ENCODE results near the gene PLA2G4B. TPM values are rescaled to one million over a fixed set of nuclear protein-coding genes. Genes with fewer than 3 reads are reported as not detected.

The PLA2G4B gene
- total and polyA plus RNA-seq, 2 experiments from 2014 or later: 2.7 to 19.6 TPM

DNA sequence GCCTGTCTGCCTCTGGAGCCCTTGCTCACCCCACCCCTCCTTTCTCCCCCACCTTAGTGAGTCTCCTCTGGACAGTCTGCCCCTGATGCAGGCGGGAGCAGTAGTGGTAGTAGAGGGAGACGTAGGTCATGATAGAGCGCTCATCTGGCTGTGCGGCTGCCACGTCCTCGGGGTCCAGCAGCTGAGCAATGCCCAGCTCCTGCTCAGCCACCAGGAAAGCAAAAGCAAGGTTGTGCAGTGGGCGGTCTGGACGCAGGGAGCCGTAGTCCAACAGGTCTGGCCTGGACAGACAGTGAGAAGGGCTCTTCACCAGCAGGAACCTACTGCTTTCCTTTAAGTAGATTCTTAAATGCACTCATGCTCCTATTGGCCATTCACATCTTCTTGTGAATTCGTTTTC, 48.5 kb downstream of the PLA2G4B start:
- 95% methylated on average over 10 of the region's 10 CpGs for WGBS (ENCODE audit: low lambda C conversion rate, missing lambda C conversion rate)
- Histone ChIP-seq H3K4me2 (no peak overlapping the region), H3K9me2 (replicated peaks; ENCODE audit: insufficient read depth) (no peaks in the 10 kb centered on the region), H3K27ac (no peak overlapping the region), H2AFZ (no peak overlapping the region), H3K4me1 (ENCODE audit: insufficient read depth) (peaks cover 7% of the 10 kb centered on the region), H3K79me2 (no peaks in the 10 kb centered on the region), H4K20me1 (ENCODE audit: insufficient read depth, poor library complexity, severe bottlenecking) (no peaks in the 10 kb centered on the region), H3K36me3 (replicated peaks; ENCODE audit: insufficient read depth, low read depth) (no peaks in the 10 kb centered on the region), H3K27me3 (no peaks in the 10 kb centered on the region), H3K4me3 (no peak overlapping the region), H3K9me3 (ENCODE audit: low read depth) (no peaks in the 10 kb centered on the region)
- TF ChIP-seq EZH2phosphoT487 (IDR thresholded peaks at IDR 0.05; ENCODE audit: low read depth, severe bottlenecking, unreplicated experiment) (no peak), EZH2 (IDR thresholded peaks at IDR 0.05; ENCODE audit: borderline replicate concordance) (no peak)
- TF ChIP-seq, protein P1, sequence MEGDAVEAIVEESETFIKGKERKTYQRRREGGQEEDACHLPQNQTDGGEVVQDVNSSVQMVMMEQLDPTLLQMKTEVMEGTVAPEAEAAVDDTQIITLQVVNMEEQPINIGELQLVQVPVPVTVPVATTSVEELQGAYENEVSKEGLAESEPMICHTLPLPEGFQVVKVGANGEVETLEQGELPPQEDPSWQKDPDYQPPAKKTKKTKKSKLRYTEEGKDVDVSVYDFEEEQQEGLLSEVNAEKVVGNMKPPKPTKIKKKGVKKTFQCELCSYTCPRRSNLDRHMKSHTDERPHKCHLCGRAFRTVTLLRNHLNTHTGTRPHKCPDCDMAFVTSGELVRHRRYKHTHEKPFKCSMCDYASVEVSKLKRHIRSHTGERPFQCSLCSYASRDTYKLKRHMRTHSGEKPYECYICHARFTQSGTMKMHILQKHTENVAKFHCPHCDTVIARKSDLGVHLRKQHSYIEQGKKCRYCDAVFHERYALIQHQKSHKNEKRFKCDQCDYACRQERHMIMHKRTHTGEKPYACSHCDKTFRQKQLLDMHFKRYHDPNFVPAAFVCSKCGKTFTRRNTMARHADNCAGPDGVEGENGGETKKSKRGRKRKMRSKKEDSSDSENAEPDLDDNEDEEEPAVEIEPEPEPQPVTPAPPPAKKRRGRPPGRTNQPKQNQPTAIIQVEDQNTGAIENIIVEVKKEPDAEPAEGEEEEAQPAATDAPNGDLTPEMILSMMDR (IDR thresholded peaks at IDR 0.05; ENCODE audit: poor library complexity): no peak
- no peak for DNase-seq (ENCODE audit: low spot score)

DNA sequence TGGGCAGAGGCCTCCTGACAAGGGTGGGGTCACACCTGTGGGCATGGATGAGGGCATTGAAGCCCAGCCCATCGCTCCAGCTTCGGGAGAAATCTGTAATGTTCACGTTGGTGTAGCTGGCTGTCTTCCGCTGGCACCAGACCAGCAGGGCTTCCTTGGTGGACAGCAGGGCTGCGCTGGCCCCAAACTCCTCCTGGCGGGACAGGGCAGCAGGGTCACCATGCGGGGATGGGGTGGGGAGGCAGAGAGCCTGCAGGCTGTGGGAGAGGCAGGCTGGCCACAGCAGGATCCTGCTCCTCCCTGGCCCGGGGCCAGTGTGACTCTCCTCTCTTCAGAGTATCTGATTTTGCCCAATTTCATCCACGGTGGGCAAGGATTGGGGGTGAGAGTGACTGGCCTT, 49.2 kb downstream of the PLA2G4B start:
- Histone ChIP-seq H3K27me3 (no peaks in the 10 kb centered on the region), H3K4me1 (ENCODE audit: insufficient read depth) (no peaks in the 10 kb centered on the region), H3K79me2 (no peaks in the 10 kb centered on the region), H3K4me3 (no peak overlapping the region), H3K36me3 (replicated peaks; ENCODE audit: insufficient read depth, low read depth) (no peaks in the 10 kb centered on the region), H3K9me3 (ENCODE audit: low read depth) (no peaks in the 10 kb centered on the region), H3K27ac (no peak overlapping the region), H3K9me2 (replicated peaks; ENCODE audit: insufficient read depth) (no peaks in the 10 kb centered on the region), H3K4me2 (no peak overlapping the region), H2AFZ (no peak overlapping the region), H4K20me1 (ENCODE audit: insufficient read depth, poor library complexity, severe bottlenecking) (no peaks in the 10 kb centered on the region)
- TF ChIP-seq EZH2 (IDR thresholded peaks at IDR 0.05; ENCODE audit: borderline replicate concordance) (no peak), EZH2phosphoT487 (IDR thresholded peaks at IDR 0.05; ENCODE audit: low read depth, severe bottlenecking, unreplicated experiment) (no peak)
- TF ChIP-seq, protein P1 (IDR thresholded peaks at IDR 0.05; ENCODE audit: poor library complexity): no peak
- no peak for DNase-seq (ENCODE audit: low spot score)
- 84% methylated on average over 7 of the region's 9 CpGs for WGBS (ENCODE audit: low lambda C conversion rate, missing lambda C conversion rate)

DNA sequence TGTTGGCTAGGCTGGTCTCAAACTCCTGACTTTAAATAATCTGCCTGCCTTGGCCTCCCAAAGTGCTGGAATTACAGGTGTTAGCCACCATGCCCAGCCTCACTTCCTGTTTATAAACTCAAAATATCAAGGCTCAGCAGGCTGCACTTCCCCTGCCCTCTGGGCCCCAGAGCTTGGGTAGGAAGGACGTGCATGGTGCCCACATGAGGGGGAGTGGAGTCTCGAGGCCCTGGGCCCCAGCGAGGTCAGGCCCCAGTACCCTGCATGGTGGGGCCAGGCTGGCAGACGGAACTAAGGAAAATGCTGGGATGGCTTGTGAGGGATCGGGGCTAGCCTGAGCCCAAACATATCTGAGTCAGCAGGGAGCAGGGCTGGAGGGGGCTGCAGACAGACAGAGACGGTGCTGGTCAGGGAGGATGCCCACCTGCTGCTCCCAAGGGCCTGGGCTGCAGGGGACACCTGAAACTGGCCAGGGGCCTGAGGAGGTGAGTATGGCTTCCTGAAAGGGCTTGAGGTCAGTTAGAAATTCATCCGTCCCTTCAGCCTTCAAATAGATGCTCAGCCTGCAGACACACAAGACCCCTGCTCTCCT, 50.1 kb downstream of the PLA2G4B start:
- Histone ChIP-seq H4K20me1 (ENCODE audit: insufficient read depth, poor library complexity, severe bottlenecking) (no peaks in the 10 kb centered on the region), H3K9me3 (ENCODE audit: low read depth) (no peaks in the 10 kb centered on the region), H3K4me1 (ENCODE audit: insufficient read depth) (no peaks in the 10 kb centered on the region), H3K36me3 (replicated peaks; ENCODE audit: insufficient read depth, low read depth) (no peaks in the 10 kb centered on the region), H3K27me3 (no peaks in the 10 kb centered on the region), H3K79me2 (no peaks in the 10 kb centered on the region), H3K27ac (no peak overlapping the region), H3K4me2 (no peak overlapping the region), H3K9me2 (replicated peaks; ENCODE audit: insufficient read depth) (no peaks in the 10 kb centered on the region), H3K4me3 (no peak overlapping the region), H2AFZ (no peak overlapping the region)
- WGBS (ENCODE audit: low lambda C conversion rate, missing lambda C conversion rate): 91% methylated on average over 7 of the region's 7 CpGs
- no peak for TF ChIP-seq EZH2 (IDR thresholded peaks at IDR 0.05; ENCODE audit: borderline replicate concordance)
- no peak for DNase-seq (ENCODE audit: low spot score)

DNA sequence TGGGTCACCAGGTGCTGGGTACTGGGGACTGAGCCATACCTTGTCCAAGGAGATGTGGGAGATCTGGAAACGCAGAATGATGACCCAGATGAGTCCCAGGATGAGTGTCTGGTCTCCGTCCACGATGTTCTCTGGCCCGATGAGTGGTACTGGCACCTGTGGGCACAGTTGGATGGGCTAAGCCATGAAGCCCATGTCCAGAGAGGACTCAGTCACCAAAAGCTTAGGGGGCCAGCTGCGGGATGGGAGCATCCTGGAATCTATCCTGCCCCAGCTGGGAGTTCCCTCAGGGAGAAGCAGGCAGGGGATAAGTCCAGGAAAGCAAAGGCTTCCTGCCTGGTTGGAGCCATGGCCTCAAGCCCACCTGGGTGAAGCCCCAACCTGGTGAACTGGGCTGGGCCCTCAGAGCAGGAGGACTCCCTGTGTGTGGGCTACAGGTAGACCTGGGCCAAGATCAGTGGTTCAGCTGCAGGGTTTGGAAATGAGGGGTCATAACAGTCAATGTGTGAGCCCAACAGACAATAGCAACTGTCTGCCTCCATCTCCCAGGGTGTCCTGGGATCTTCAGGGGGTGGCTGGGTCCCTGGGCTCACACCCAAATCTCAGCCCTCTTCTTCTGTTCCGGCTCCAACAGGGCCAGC, 51.5 kb downstream of the PLA2G4B start:
- H3K4me3 ChIP-seq: no peak overlapping the region
- no peaks in the 10 kb centered on the region for H3K9me2 ChIP-seq (replicated peaks; ENCODE audit: insufficient read depth)
- no peaks in the 10 kb centered on the region for H3K36me3 ChIP-seq (replicated peaks; ENCODE audit: insufficient read depth, low read depth)
- WGBS (ENCODE audit: low lambda C conversion rate, missing lambda C conversion rate): 90% methylated on average over 6 of the region's 6 CpGs
- H4K20me1 ChIP-seq (ENCODE audit: insufficient read depth, poor library complexity, severe bottlenecking): no peaks in the 10 kb centered on the region
- no peak overlapping the region for H3K4me2 ChIP-seq
- H3K27ac ChIP-seq: no peak overlapping the region
- peaks cover 11% of the 10 kb centered on the region for H3K4me1 ChIP-seq (ENCODE audit: insufficient read depth)
- H3K9me3 ChIP-seq (ENCODE audit: low read depth): no peaks in the 10 kb centered on the region
- no peaks in the 10 kb centered on the region for H3K79me2 ChIP-seq
- no peak for DNase-seq (ENCODE audit: low spot score)
- no peaks in the 10 kb centered on the region for H3K27me3 ChIP-seq
- TF ChIP-seq EZH2 (IDR thresholded peaks at IDR 0.05; ENCODE audit: borderline replicate concordance): no peak
- TF ChIP-seq, protein P1 (IDR thresholded peaks at IDR 0.05; ENCODE audit: poor library complexity): no peak
- no peak for TF ChIP-seq EZH2phosphoT487 (IDR thresholded peaks at IDR 0.05; ENCODE audit: low read depth, severe bottlenecking, unreplicated experiment)
- no peak overlapping the region for H2AFZ ChIP-seq
